B cell (primary cell): ENCODE results near the gene NME9. TPM values are rescaled to one million over a fixed set of nuclear protein-coding genes. Genes with fewer than 3 reads are reported as not detected.

Experiments used
- ATAC-seq: fragments of 200-7000 bp; cut with Tn5 transposase; one replicate; pipeline ENCODE4 v1.10.0; 2021; ENCODE audit warnings: low read depth, mild to moderate bottlenecking, moderate number of reproducible peaks, moderate library complexity
- CTCF ChIA-PET: fragments of 350-600 bp; sonication (Branson Sonifier 250); formaldehyde crosslinking; loops from one replicate; lab custom pipeline; 2021; ENCODE audit warnings: antibody characterized with exemption, inconsistent platforms; lab: Charles Lee
- POLR2A ChIA-PET: fragments of 350-600 bp; sonication (Branson Sonifier 250); formaldehyde crosslinking; loops from one replicate; lab custom pipeline; 2021; ENCODE audit warnings: antibody characterized with exemption; lab: Charles Lee
- DNase-seq: peaks from one replicate; pipeline ENCODE4 v3.0.0; 2013
- H2AFZ ChIP-seq: 2 replicates; pipeline ENCODE4 v1.6.1; 2012; ENCODE audit warnings: mild to moderate bottlenecking, low read depth, low read length; ENCODE audit not compliant: insufficient read depth, poor library complexity, severe bottlenecking
- H3K27ac ChIP-seq, 2 donors: 1 replicate in 1 of 2; 2 replicates in 1 of 2; pipeline ENCODE4 v1.5.1; 2012 to 2013; ENCODE audit warnings: low read length in 2 of 2, mild to moderate bottlenecking in 2 of 2, moderate library complexity in 1 of 2
- H3K27me3 ChIP-seq, 4 experiments: fragments of 200-600 bp in 1 of 4; sonication (generic) in 1 of 4; replicated peaks in 1 of 4; 1 replicate in 2 of 4; 2 replicates in 2 of 4; pipeline versions ENCODE4 v1.6.1 to v1.7.0; 2013 to 2016; ENCODE audit warnings: low read length in 3 of 4, mild to moderate bottlenecking in 2 of 4, mixed read lengths in 1 of 4, moderate library complexity in 1 of 4; ENCODE audit not compliant: insufficient read depth in 4 of 4, control insufficient read depth in 3 of 4; ENCODE audit errors: control extremely low read depth in 1 of 4
- H3K36me3 ChIP-seq, 2 experiments: replicated peaks in 1 of 2; 1 replicate in 1 of 2; 2 replicates in 1 of 2; pipeline versions ENCODE4 v1.6.1 to v1.7.1; 2013; ENCODE audit warnings: low read length in 1 of 2; ENCODE audit not compliant: insufficient read depth in 2 of 2, control insufficient read depth in 1 of 2; ENCODE audit errors: control extremely low read depth in 1 of 2, extremely low read depth in 1 of 2
- H3K4me1 ChIP-seq, 2 donors: fragments of 200-600 bp in 1 of 2; sonication (generic) in 1 of 2; 1 replicate in 1 of 2; 2 replicates in 1 of 2; pipeline versions ENCODE4 v1.5.1 to v1.6.1; 2013 to 2017; ENCODE audit warnings: low read length in 2 of 2; ENCODE audit not compliant: control insufficient read depth in 2 of 2, insufficient read depth in 2 of 2
- H3K4me2 ChIP-seq: replicated peaks from 2 replicates; pipeline ENCODE3; 2012; ENCODE audit warnings: mild to moderate bottlenecking, low read depth, low read length; ENCODE audit not compliant: poor library complexity, severe bottlenecking
- H3K4me3 ChIP-seq, 5 experiments: fragments of 200-600 bp in 1 of 5; sonication (generic) in 1 of 5; 1 replicate in 3 of 5; 2 replicates in 2 of 5; pipeline versions ENCODE4 v1.5.1 to v1.7.0; 2011 to 2016; ENCODE audit warnings: low read length in 4 of 5, mild to moderate bottlenecking in 4 of 5, low read depth in 2 of 5, control low read depth in 1 of 5, moderate library complexity in 1 of 5; ENCODE audit not compliant: insufficient read depth in 1 of 5; ENCODE audit errors: control extremely low read depth in 1 of 5, extremely low read depth in 1 of 5
- H3K79me2 ChIP-seq: fragments of 200-600 bp; sonication (generic); one replicate; pipeline ENCODE4 v1.6.0; 2016; ENCODE audit warnings: low read length; ENCODE audit not compliant: control insufficient read depth, insufficient read depth
- H3K9ac ChIP-seq: fragments of 200-600 bp; sonication (generic); 2 replicates; pipeline ENCODE4 v1.6.1; 2017; ENCODE audit warnings: mild to moderate bottlenecking, low read length, moderate library complexity
- H3K9me3 ChIP-seq, 3 donors: one replicate each; pipeline versions ENCODE4 v1.6.1 to v1.7.1; 2013; ENCODE audit warnings: low read length in 2 of 3; ENCODE audit not compliant: control insufficient read depth in 2 of 3, insufficient read depth in 1 of 3; ENCODE audit errors: control extremely low read depth in 1 of 3
- H4K20me1 ChIP-seq: 2 replicates; pipeline ENCODE4 v1.6.0; 2012; ENCODE audit warnings: mild to moderate bottlenecking, low read length; ENCODE audit not compliant: insufficient read depth, control insufficient read depth, poor library complexity, severe bottlenecking
- H3K27ac Mint-ChIP-seq: one replicate; pipeline ENCODE4 v1.8.0; 2021; ENCODE audit warnings: mixed read lengths
- H3K27me3 Mint-ChIP-seq: one replicate; pipeline ENCODE4 v1.8.0; 2021; ENCODE audit warnings: mixed read lengths
- H3K4me1 Mint-ChIP-seq: one replicate; pipeline ENCODE4 v1.8.0; 2021; ENCODE audit warnings: mixed read lengths
- H3K4me3 Mint-ChIP-seq: one replicate; pipeline ENCODE4 v1.8.0; 2021; ENCODE audit warnings: mixed read lengths
- H3K9me3 Mint-ChIP-seq: one replicate; pipeline ENCODE4 v1.8.0; 2022; ENCODE audit warnings: mixed read lengths; ENCODE audit not compliant: insufficient read depth
- CTCF ChIP-seq: fragments of 200-600 bp; IDR thresholded peaks from one replicate; pipeline ENCODE4 v1.8.0; 2022; ENCODE audit warnings: antibody characterized with exemption, mild to moderate bottlenecking
- EZH2 ChIP-seq: IDR thresholded peaks from 2 replicates; pipeline ENCODE4 v1.6.1; 2012; ENCODE audit warnings: borderline replicate concordance, low read depth, mild to moderate bottlenecking, moderate library complexity, low read length; ENCODE audit not compliant: insufficient read depth, poor library complexity, severe bottlenecking
- WGBS: methylation state at CpG from one replicate; pipeline ENCODE4 v1.1.5; 2013; ENCODE audit warnings: missing lambda C conversion rate; ENCODE audit not compliant: insufficient coverage; 5-methylcytosine and 5-hydroxymethylcytosine counted together
- intact Hi-C: fragments of 100-400 bp; cut with micrococcal nuclease; formaldehyde crosslinking; loops from one replicate; pipeline ENCODE4 v1.10.0; 2022
- polyA plus RNA-seq: library from polyadenylated mRNA; depleted of rRNA; stranded (reverse); fragments of >200 nt; gene quantifications from 2 replicates; pipeline ENCODE4 v1.2.3, GENCODE V29; 2012
- total RNA-seq, 2 donors: library from RNA; stranded (reverse); fragments of 120-200 nt in 1 of 2; gene quantifications; 1 replicate in 1 of 2; 2 replicates in 1 of 2; pipeline versions ENCODE4 v1.2.3 to v1.2.4, GENCODE V29; 2013 to 2022

Gene NME9
- total and polyA plus RNA-seq, 2 donors (not counting 1 experiment from before 2014, with no cell fraction given), result not detected

DNA sequence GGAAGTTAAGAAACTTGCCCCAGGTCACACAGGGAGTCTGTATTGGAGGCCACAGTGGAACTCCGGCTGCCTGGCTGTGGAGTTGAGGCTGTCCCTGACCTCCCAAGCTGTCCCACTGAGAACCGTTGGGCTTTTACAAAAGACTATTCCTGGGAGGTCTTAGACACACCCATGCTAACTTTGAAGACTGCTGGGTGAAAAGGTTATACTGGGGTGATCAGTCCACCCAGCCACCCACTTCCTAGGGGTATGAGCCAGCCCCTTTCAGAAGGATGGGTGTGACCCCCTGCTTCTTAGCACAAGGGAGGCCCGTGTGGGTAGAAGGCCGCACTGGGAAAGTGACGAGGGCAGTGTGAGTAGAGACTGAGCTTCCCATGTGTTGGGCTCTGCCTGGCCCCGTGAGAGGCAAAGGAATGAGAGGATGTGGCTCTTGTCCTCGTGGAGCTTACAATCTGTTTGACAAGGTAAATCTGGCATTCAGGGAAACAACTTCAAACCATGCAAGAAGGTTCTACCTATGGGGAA is 37.7 kb upstream of the NME9 start:
- TF ChIP-seq EZH2 (no peak), CTCF (no peak)
- DNase-seq (no peak), ATAC-seq (no peak)
- H3K4me1 Mint-ChIP-seq, result peaks cover 12% of the 10 kb centered on the region
- Histone ChIP-seq H3K4me1 (peaks cover 0 to 7% of the 10 kb centered on the region in 2 donors), H3K4me3 (no peak overlapping the region), H3K79me2 (no peaks in the 10 kb centered on the region), H2AFZ (no peak overlapping the region), H3K27me3 (peaks cover 0 to 74% (median 44%) of the 10 kb centered on the region in 4 experiments), H3K4me2 (no peak overlapping the region), H4K20me1 (no peaks in the 10 kb centered on the region), H3K36me3 (no peaks in the 10 kb centered on the region), H3K9me3 (peaks cover 3 to 21% (median 10%) of the 10 kb centered on the region in 3 donors), H3K27ac (no peak overlapping the region), H3K9ac (no peak overlapping the region)
- peaks cover 77% of the 10 kb centered on the region for H3K27me3 Mint-ChIP-seq
- peaks cover 5% of the 10 kb centered on the region for H3K9me3 Mint-ChIP-seq
- H3K27ac Mint-ChIP-seq, result no peak overlapping the region
- ChIA-PET CTCF (no interaction called here), POLR2A (no interaction called here)
- H3K4me3 Mint-ChIP-seq, result no peak overlapping the region
- intact Hi-C loops, result no loop called here
- 93% methylated on average over 6 of the region's 7 CpGs for WGBS

GRCh38 chr3:138366006-138366759 is 36.5 kb upstream of the NME9 start:
- Histone ChIP-seq H3K79me2 (no peaks in the 10 kb centered on the region), H2AFZ (no peak overlapping the region), H3K27me3 (peaks cover 0 to 75% (median 39%) of the 10 kb centered on the region in 4 experiments), H3K9me3 (peaks cover 2 to 18% (median 8%) of the 10 kb centered on the region in 3 donors), H3K9ac (no peak overlapping the region), H3K4me2 (no peak overlapping the region), H3K4me3 (no peak overlapping the region), H3K27ac (no peak overlapping the region), H3K4me1 (peaks cover 0 to 2% of the 10 kb centered on the region in 2 donors), H4K20me1 (no peaks in the 10 kb centered on the region), H3K36me3 (no peaks in the 10 kb centered on the region)
- 89% methylated on average over 7 of the region's 8 CpGs for WGBS
- H3K4me3 Mint-ChIP-seq, result no peak overlapping the region
- H3K4me1 Mint-ChIP-seq, result peaks cover 6% of the 10 kb centered on the region
- ATAC-seq, result no peak
- ChIA-PET CTCF (no interaction called here), POLR2A (no interaction called here)
- H3K27me3 Mint-ChIP-seq, result peaks cover 74% of the 10 kb centered on the region
- peaks cover 5% of the 10 kb centered on the region for H3K9me3 Mint-ChIP-seq
- H3K27ac Mint-ChIP-seq, result no peak overlapping the region
- intact Hi-C loops, result no loop called here
- no peak for DNase-seq
- TF ChIP-seq CTCF (no peak), EZH2 (no peak)
